H9 (cell line): ENCODE results near the gene RABEP1. TPM values are rescaled to one million over a fixed set of nuclear protein-coding genes. Genes with fewer than 3 reads are reported as not detected.

Experiments
- DNase-seq: peaks from one replicate; pipeline ENCODE4 v3.0.0-alpha.2; 2017
- H2AFZ ChIP-seq: one replicate; pipeline ENCODE4 v1.6.1; 2013; ENCODE audit warnings: mild to moderate bottlenecking, low read length, control low read depth, moderate library complexity
- H2AK5ac ChIP-seq: 2 replicates; pipeline ENCODE4 v1.6.1; 2013; ENCODE audit warnings: low read length, control low read depth, mixed read lengths; ENCODE audit not compliant: insufficient read length
- H2BK120ac ChIP-seq: one replicate; pipeline ENCODE4 v1.6.1; 2013; ENCODE audit warnings: low read depth, mild to moderate bottlenecking, low read length, control low read depth, inconsistent platforms; ENCODE audit not compliant: poor library complexity, severe bottlenecking
- H2BK12ac ChIP-seq: 2 replicates; pipeline ENCODE4 v1.6.1; 2013; ENCODE audit warnings: low read length, control low read depth, mixed read lengths, low read depth; ENCODE audit not compliant: insufficient read length
- H2BK15ac ChIP-seq: 2 replicates; pipeline ENCODE4 v1.6.1; 2013; ENCODE audit warnings: low read depth, low read length, control low read depth
- H2BK20ac ChIP-seq: one replicate; pipeline ENCODE4 v1.6.1; 2013; ENCODE audit warnings: low read depth, mild to moderate bottlenecking, low read length, control low read depth, inconsistent platforms; ENCODE audit not compliant: poor library complexity, severe bottlenecking
- H2BK5ac ChIP-seq: 2 replicates; pipeline ENCODE4 v1.6.1; 2013; ENCODE audit warnings: low read length, control low read depth, mixed read lengths; ENCODE audit not compliant: insufficient read length
- H3K14ac ChIP-seq: 2 replicates; pipeline ENCODE4 v1.6.1; 2013; ENCODE audit warnings: low read length, control low read depth; ENCODE audit not compliant: insufficient read depth
- H3K18ac ChIP-seq: 2 replicates; pipeline ENCODE4 v1.6.1; 2013; ENCODE audit warnings: low read depth, mild to moderate bottlenecking, mixed read lengths, low read length, control low read depth; ENCODE audit not compliant: insufficient read length
- H3K23ac ChIP-seq: 2 replicates; pipeline ENCODE4 v1.6.1; 2013; ENCODE audit warnings: low read length, control low read depth, mixed read lengths, low read depth; ENCODE audit not compliant: insufficient read length
- H3K23me2 ChIP-seq: 2 replicates; pipeline ENCODE4 v1.6.1; 2013; ENCODE audit warnings: low read depth, mild to moderate bottlenecking, mixed read lengths, low read length, control low read depth; ENCODE audit not compliant: insufficient read length, poor library complexity, severe bottlenecking
- H3K27ac ChIP-seq: 2 replicates; pipeline ENCODE4 v1.5.1; 2013; ENCODE audit warnings: low read length, control low read depth, mixed read lengths, low read depth; ENCODE audit not compliant: insufficient read length
- H3K27me3 ChIP-seq: 2 replicates; pipeline ENCODE4 v1.6.1; 2013; ENCODE audit warnings: low read length, control low read depth, inconsistent platforms; ENCODE audit not compliant: insufficient read depth
- H3K4ac ChIP-seq: 2 replicates; pipeline ENCODE4 v1.6.1; 2013; ENCODE audit warnings: low read depth, mild to moderate bottlenecking, control low read depth, inconsistent platforms, low read length, moderate library complexity
- H3K4me1 ChIP-seq: 2 replicates; pipeline ENCODE4 v1.6.1; 2013; ENCODE audit warnings: low read length, control low read depth, inconsistent platforms; ENCODE audit not compliant: insufficient read depth
- H3K4me2 ChIP-seq: 2 replicates; pipeline ENCODE4 v1.6.1; 2013; ENCODE audit warnings: low read length, control low read depth, mixed read lengths; ENCODE audit not compliant: insufficient read length, insufficient read depth
- H3K56ac ChIP-seq: 2 replicates; pipeline ENCODE4 v1.6.1; 2013; ENCODE audit warnings: low read depth, mild to moderate bottlenecking, mixed read lengths, low read length, control low read depth; ENCODE audit not compliant: insufficient read length
- H3K79me1 ChIP-seq: 2 replicates; pipeline ENCODE4 v1.6.1; 2013; ENCODE audit warnings: low read depth, mild to moderate bottlenecking, moderate library complexity, low read length, control low read depth, inconsistent platforms; ENCODE audit not compliant: insufficient read depth, poor library complexity, severe bottlenecking
- H3K79me2 ChIP-seq: 2 replicates; pipeline ENCODE4 v1.6.1; 2013; ENCODE audit warnings: low read length, control low read depth, inconsistent platforms; ENCODE audit not compliant: insufficient read depth
- H3K9ac ChIP-seq: 2 replicates; pipeline ENCODE4 v1.6.1; 2013; ENCODE audit warnings: low read length, control low read depth, mixed read lengths; ENCODE audit not compliant: insufficient read length; ENCODE audit errors: extremely low read depth
- H3K9me3 ChIP-seq: one replicate; pipeline ENCODE4 v1.6.1; 2013; ENCODE audit warnings: low read depth, low read length, inconsistent platforms; ENCODE audit not compliant: control insufficient read depth
- H3T11ph ChIP-seq: one replicate; pipeline ENCODE4 v1.6.1; 2013; ENCODE audit warnings: mild to moderate bottlenecking, low read length, control low read depth, inconsistent platforms
- H4K20me1 ChIP-seq: one replicate; pipeline ENCODE4 v1.6.1; 2013; ENCODE audit not compliant: control insufficient read depth, insufficient read length, insufficient read depth
- H4K5ac ChIP-seq: 2 replicates; pipeline ENCODE4 v1.6.1; 2013; ENCODE audit warnings: low read depth, mild to moderate bottlenecking, mixed read lengths, low read length, control low read depth; ENCODE audit not compliant: insufficient read length
- H4K8ac ChIP-seq: replicated peaks from 2 replicates; pipeline ENCODE4 v1.6.1; 2013; ENCODE audit warnings: low read length, control low read depth, mixed read lengths, low read depth; ENCODE audit not compliant: insufficient read length
- H4K91ac ChIP-seq: 2 replicates; pipeline ENCODE4 v1.6.1; 2013; ENCODE audit warnings: low read depth, mild to moderate bottlenecking, moderate library complexity, mixed read lengths, low read length, control low read depth; ENCODE audit not compliant: insufficient read length
- H3K27ac Mint-ChIP-seq, 3 experiments: 2 replicates in 2 of 3; 3 replicates in 1 of 3; pipeline ENCODE4 v1.8.0; 2020 to 2021; ENCODE audit warnings: mixed read lengths in 3 of 3, mild to moderate bottlenecking in 1 of 3, moderate library complexity in 1 of 3
- H3K27me3 Mint-ChIP-seq: 2 replicates; pipeline ENCODE4 v1.8.0; 2021; ENCODE audit warnings: low read depth, mild to moderate bottlenecking, moderate library complexity, mixed read lengths
- H3K36me3 Mint-ChIP-seq, 3 experiments: 2 replicates in 2 of 3; 3 replicates in 1 of 3; pipeline ENCODE4 v1.8.0; 2020 to 2021; ENCODE audit warnings: low read depth in 3 of 3, mixed read lengths in 3 of 3; ENCODE audit not compliant: insufficient read depth in 1 of 3
- H3K4me1 Mint-ChIP-seq, 2 experiments: 2 replicates each; pipeline ENCODE4 v1.8.0; 2020; ENCODE audit warnings: mixed read lengths in 2 of 2
- H3K4me3 Mint-ChIP-seq, 2 experiments: 2 replicates in 1 of 2; 3 replicates in 1 of 2; pipeline ENCODE4 v1.8.0; 2020 to 2021; ENCODE audit warnings: mild to moderate bottlenecking in 2 of 2, mixed read lengths in 2 of 2, moderate library complexity in 1 of 2
- H3K9me3 Mint-ChIP-seq, 2 experiments: 2 replicates in 1 of 2; 3 replicates in 1 of 2; pipeline ENCODE4 v1.8.0; 2020; ENCODE audit warnings: mild to moderate bottlenecking in 2 of 2, mixed read lengths in 2 of 2, moderate library complexity in 1 of 2
- WGBS: extraction: QIAGEN DNeasy Blood & Tissue Kit; methylation state at CpG from one replicate; pipeline ENCODE4 v1.1.7; 2013; ENCODE audit warnings: missing lambda C conversion rate, low lambda C conversion rate, mixed read lengths; ENCODE audit not compliant: insufficient read length; ENCODE audit errors: extremely low coverage; 5-methylcytosine and 5-hydroxymethylcytosine counted together
- total RNA-seq: library from RNA; stranded (reverse); gene quantifications from 2 replicates; pipeline ENCODE4 v1.2.1, GENCODE V29; 2021
- TF ChIP-seq, protein P1 (sequence below): fragments of 200-600 bp; sonication (generic); conservative IDR thresholded peaks from 3 replicates; pipeline ENCODE4 v1.8.0; 2021; ENCODE audit warnings: antibody characterized with exemption, mild to moderate bottlenecking

RABEP1 gene
- total RNA-seq, 1 experiment from 2014 or later, result 46.9 TPM

DNA sequence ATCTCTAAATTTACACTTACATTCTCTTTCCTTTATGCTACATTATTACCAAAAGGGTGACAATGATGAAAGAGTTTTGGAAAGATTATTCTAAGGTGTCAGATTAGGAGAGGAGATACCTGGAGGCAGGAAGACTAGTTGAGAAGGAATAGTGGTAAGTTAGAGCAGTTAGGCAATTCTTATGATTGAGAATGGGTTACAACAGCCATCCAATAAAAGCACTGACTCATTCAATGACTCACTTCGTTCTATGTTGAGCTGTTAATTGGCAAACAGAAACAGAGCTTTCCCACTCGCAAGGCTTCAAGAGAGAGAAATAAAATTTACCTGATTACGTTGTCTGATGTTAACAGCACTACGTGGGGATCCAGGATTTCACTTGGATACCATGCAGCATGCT is 131.6 kb downstream of the RABEP1 start:
- Mint-ChIP-seq H3K4me3 (no peak overlapping the region), H3K36me3 (peaks cover 25 to 67% (median 50%) of the 10 kb centered on the region in 3 experiments; a peak in 6 of 7 replicates), H3K9me3 (no peaks in the 10 kb centered on the region), H3K27me3 (no peaks in the 10 kb centered on the region), H3K4me1 (0 out of 4 replicates have a peak, but pooled peaks cover 0 to 4% of the 10 kb centered on the region in 2 experiments), H3K27ac (no peak overlapping the region)
- no peak overlapping the region for H2BK5ac ChIP-seq
- H3K23me2 ChIP-seq, result peaks cover 1% of the 10 kb centered on the region
- H3K79me2 ChIP-seq, result peaks cover 7% of the 10 kb centered on the region
- no peak overlapping the region for H3K27ac ChIP-seq
- H4K8ac ChIP-seq, result no peak overlapping the region
- no peak overlapping the region for H3K4me2 ChIP-seq
- no peaks in the 10 kb centered on the region for H4K20me1 ChIP-seq
- no peak overlapping the region for H3K23ac ChIP-seq
- H2BK15ac ChIP-seq, result no peak overlapping the region
- H3K14ac ChIP-seq, result no peak overlapping the region
- no peak overlapping the region for H3K4ac ChIP-seq
- WGBS, result no CpG with 5 or more reads among the region's 4 CpGs
- no peak overlapping the region for H2BK12ac ChIP-seq
- TF ChIP-seq, protein P1, sequence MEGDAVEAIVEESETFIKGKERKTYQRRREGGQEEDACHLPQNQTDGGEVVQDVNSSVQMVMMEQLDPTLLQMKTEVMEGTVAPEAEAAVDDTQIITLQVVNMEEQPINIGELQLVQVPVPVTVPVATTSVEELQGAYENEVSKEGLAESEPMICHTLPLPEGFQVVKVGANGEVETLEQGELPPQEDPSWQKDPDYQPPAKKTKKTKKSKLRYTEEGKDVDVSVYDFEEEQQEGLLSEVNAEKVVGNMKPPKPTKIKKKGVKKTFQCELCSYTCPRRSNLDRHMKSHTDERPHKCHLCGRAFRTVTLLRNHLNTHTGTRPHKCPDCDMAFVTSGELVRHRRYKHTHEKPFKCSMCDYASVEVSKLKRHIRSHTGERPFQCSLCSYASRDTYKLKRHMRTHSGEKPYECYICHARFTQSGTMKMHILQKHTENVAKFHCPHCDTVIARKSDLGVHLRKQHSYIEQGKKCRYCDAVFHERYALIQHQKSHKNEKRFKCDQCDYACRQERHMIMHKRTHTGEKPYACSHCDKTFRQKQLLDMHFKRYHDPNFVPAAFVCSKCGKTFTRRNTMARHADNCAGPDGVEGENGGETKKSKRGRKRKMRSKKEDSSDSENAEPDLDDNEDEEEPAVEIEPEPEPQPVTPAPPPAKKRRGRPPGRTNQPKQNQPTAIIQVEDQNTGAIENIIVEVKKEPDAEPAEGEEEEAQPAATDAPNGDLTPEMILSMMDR, result no peak
- H2AFZ ChIP-seq, result no peak overlapping the region
- H3K18ac ChIP-seq, result no peak overlapping the region
- DNase-seq, result no peak
- no peak overlapping the region for H3T11ph ChIP-seq
- H3K9ac ChIP-seq, result no peak overlapping the region
- no peak overlapping the region for H4K5ac ChIP-seq
- no peaks in the 10 kb centered on the region for H3K27me3 ChIP-seq
- no peak overlapping the region for H2BK20ac ChIP-seq
- H3K56ac ChIP-seq, result no peak overlapping the region
- H3K79me1 ChIP-seq, result peaks cover 3% of the 10 kb centered on the region
- H4K91ac ChIP-seq, result no peak overlapping the region
- H3K4me1 ChIP-seq, result no peaks in the 10 kb centered on the region
- no peaks in the 10 kb centered on the region for H3K9me3 ChIP-seq
- H2BK120ac ChIP-seq, result no peak overlapping the region
- no peak overlapping the region for H2AK5ac ChIP-seq
